ENCODE results near the gene EARS2. TPM values are rescaled to one million over a fixed set of nuclear protein-coding genes. Genes with fewer than 3 reads are reported as not detected.
A peak's percentile ranks its signal among the peaks of the same experiment; 100 is the strongest.

The EARS2 gene
- total and polyA plus RNA-seq, 2 of the 4 experiments (the other 2 are of a cell fraction): 28.1 to 37.8 TPM

DNA sequence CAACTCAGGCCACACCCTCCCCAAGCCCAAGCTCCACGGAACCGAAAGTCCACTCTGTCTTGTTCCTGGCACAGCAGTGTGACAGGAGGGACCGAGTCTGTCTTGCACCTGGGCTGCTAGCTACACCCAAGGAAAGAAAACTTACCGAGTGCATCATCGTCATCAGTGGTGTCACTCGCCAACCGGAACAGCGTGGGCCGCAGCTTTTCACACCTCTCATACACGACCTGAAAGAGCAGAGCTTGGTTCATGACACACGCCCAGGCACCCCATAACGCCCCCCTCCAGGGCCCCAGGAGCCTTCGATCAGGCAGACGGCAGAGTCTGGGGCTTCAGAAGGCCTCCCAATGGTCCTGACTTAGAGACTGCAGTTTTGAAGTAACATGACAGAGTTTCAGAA lies 74.4 kb downstream of the EARS2 start:
- Histone ChIP-seq H3K18ac (ENCODE audit: low read depth, low read length) (no peak overlapping the region), H2AK9ac (replicated peaks; ENCODE audit: low read depth, low read length, poor library complexity) (no peak overlapping the region), H3K23ac (ENCODE audit: low read depth, low read length) (no peak overlapping the region), H3K79me1 (ENCODE audit: low read depth in 1 of 2, low read length in 2 of 2) (peaks cover 0 to 2% of the 10 kb centered on the region in 2 experiments; a peak in 1 of 4 replicates), H2BK120ac (ENCODE audit: low read depth, low read length) (no peak overlapping the region), H3K27me3 (ENCODE audit: control insufficient read depth, insufficient read depth, low read length) (no peaks in the 10 kb centered on the region), H4K5ac (ENCODE audit: low read depth, low read length) (no peak overlapping the region), H2AFZ (replicated peaks; ENCODE audit: low read length, poor library complexity) (peak overlapping the region; percentile 43), H4K8ac (ENCODE audit: low read depth in 2 of 2, low read length in 2 of 2) (no peak overlapping the region), H4K91ac (ENCODE audit: insufficient read depth, low read depth, low read length) (no peak overlapping the region), H3K36me3 (ENCODE audit: control insufficient read depth, insufficient read depth, low read length) (peaks cover 66% of the 10 kb centered on the region), H2AK5ac (ENCODE audit: low read depth, low read length) (no peak overlapping the region), H4K20me1 (ENCODE audit: insufficient read depth, low read length) (no peaks in the 10 kb centered on the region), H2BK15ac (ENCODE audit: low read depth, low read length) (no peak overlapping the region), H3K56ac (ENCODE audit: extremely low read depth, insufficient read depth, low read length) (no peak overlapping the region), H3K9me3 (ENCODE audit: control insufficient read depth, insufficient read depth, low read length) (no peaks in the 10 kb centered on the region), H3K4ac (ENCODE audit: low read depth, low read length) (no peak overlapping the region), H3K14ac (replicated peaks; ENCODE audit: low read depth, low read length) (no peak overlapping the region), H2BK20ac (ENCODE audit: low read depth, low read length) (no peak overlapping the region), H3K4me3 (ENCODE audit: insufficient read depth, low read depth, low read length) (no peak overlapping the region), H2BK5ac (ENCODE audit: low read depth, low read length, poor library complexity, severe bottlenecking) (no peak overlapping the region), H3K9me1 (ENCODE audit: insufficient read depth, low read length) (0 out of 2 replicates have a peak, but pooled peaks cover 5% of the 10 kb centered on the region), H3K9ac (ENCODE audit: low read depth, low read length) (no peak overlapping the region), H3K4me2 (ENCODE audit: low read depth, low read length) (no peak overlapping the region), H3K27ac (ENCODE audit: insufficient read depth, low read length) (no peak overlapping the region), H3K4me1 (ENCODE audit: control insufficient read depth, insufficient read depth, low read length) (no peaks in the 10 kb centered on the region)
- BruUV-seq (replicated peaks): no TSS peak
- POLR2A ChIA-PET (ENCODE audit: unreplicated experiment): interaction anchor here (0.6 kb wide), 1 partner anchor 337 kb away, joined by 3 read pairs; no protein-coding TSS in a partner anchor
- TF ChIP-seq CEBPB (IDR thresholded peaks at IDR 0.05; ENCODE audit: low read depth, low read length) (no peak), NFE2L2 (IDR thresholded peaks at IDR 0.05; ENCODE audit: low read depth, low read length) (no peak), BHLHE40 (IDR thresholded peaks at IDR 0.05; ENCODE audit: low read depth, low read length) (no peak), MAFK (IDR thresholded peaks at IDR 0.05; ENCODE audit: low read depth, low read length) (no peak)
- TF ChIP-seq, protein P1, sequence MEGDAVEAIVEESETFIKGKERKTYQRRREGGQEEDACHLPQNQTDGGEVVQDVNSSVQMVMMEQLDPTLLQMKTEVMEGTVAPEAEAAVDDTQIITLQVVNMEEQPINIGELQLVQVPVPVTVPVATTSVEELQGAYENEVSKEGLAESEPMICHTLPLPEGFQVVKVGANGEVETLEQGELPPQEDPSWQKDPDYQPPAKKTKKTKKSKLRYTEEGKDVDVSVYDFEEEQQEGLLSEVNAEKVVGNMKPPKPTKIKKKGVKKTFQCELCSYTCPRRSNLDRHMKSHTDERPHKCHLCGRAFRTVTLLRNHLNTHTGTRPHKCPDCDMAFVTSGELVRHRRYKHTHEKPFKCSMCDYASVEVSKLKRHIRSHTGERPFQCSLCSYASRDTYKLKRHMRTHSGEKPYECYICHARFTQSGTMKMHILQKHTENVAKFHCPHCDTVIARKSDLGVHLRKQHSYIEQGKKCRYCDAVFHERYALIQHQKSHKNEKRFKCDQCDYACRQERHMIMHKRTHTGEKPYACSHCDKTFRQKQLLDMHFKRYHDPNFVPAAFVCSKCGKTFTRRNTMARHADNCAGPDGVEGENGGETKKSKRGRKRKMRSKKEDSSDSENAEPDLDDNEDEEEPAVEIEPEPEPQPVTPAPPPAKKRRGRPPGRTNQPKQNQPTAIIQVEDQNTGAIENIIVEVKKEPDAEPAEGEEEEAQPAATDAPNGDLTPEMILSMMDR (conservative IDR thresholded peaks at IDR 0.05; ENCODE audit: low read depth, low read length): no peak
- WGBS, 2 experiments (ENCODE audit: extremely low coverage in 2 of 2, insufficient read length in 1 of 2): 85% methylated on average over 5 of the region's 14 CpGs; no CpG with 5 or more reads in 1 of the 2 experiments
- dilution Hi-C loops (cut with HindIII; ENCODE audit: low sequenced_read_pairs, unreplicated experiment) (no loop called here), intact Hi-C loops (cut with micrococcal nuclease) (no loop called here), in situ Hi-C loops (cut with MboI; ENCODE audit: low sequenced_read_pairs) (no loop called here)
- DNase-seq (no peak), ATAC-seq (ENCODE audit: low read depth) (no peak)
- CTCF ChIA-PET: interaction anchor here (0.6 kb wide), 1 partner anchor 16 kb away, joined by 3 read pairs; no protein-coding TSS in a partner anchor
